HG03565 (cell line): ENCODE measurements around the gene YWHAG.
"Not testable (repeated sequence)": the region's sequence is repeated elsewhere in the genome, so short reads cannot be mapped to it uniquely, and the experiment has no call there.

Experiments used
- ATAC-seq: cut with Tn5 transposase; IDR thresholded peaks from one replicate; pipeline ENCODE4 v1.9.1; 2021; ENCODE audit warnings: mild to moderate bottlenecking, moderate library complexity; ENCODE audit not compliant: unreplicated experiment

Gene YWHAG

GRCh38 chr7:76380623-76380966 is 21.8 kb upstream of the YWHAG start:
- no peak for ATAC-seq

- no peak for ATAC-seq
These were observed 18.6 kb upstream of the YWHAG start for GRCh38 chr7:76377186-76377918.

- no peak for ATAC-seq
These were observed 16.5 kb upstream of the YWHAG start for GRCh38 chr7:76375251-76375650.

- no peak for ATAC-seq
These were observed 14.4 kb upstream of the YWHAG start for GRCh38 chr7:76372984-76373833.

GRCh38 chr7:76371396-76371795 is 12.6 kb upstream of the YWHAG start:
- no peak for ATAC-seq

- ATAC-seq, result no peak
These were observed 10.2 kb upstream of the YWHAG start for GRCh38 chr7:76369018-76369417.

GRCh38 chr7:76368190-76368589 is 9.4 kb upstream of the YWHAG start:
- ATAC-seq, result no peak

GRCh38 chr7:76364198-76364584 is 5.4 kb upstream of the YWHAG start:
- ATAC-seq, result no peak

GRCh38 chr7:76363754-76364153 is 5.0 kb upstream of the YWHAG start:
- ATAC-seq, result not testable (repeated sequence)

- ATAC-seq, result no peak
These were observed 1.3 kb upstream of the YWHAG start for GRCh38 chr7:76359978-76360638.

- ATAC-seq, result peak; percentile 86
These were observed 553 bp upstream of the YWHAG start for GRCh38 chr7:76359111-76359977.

- peak; percentile 14 for ATAC-seq
These were observed 745 bp downstream of the YWHAG start for GRCh38 chr7:76358011-76358480.

GRCh38 chr7:76357475-76358010 is 1.2 kb downstream of the YWHAG start:
- ATAC-seq, result no peak

- ATAC-seq, result no peak
These were observed 2.0 kb downstream of the YWHAG start for GRCh38 chr7:76356823-76357222.

GRCh38 chr7:76356115-76356514 is 2.7 kb downstream of the YWHAG start:
- ATAC-seq, result no peak

GRCh38 chr7:76354981-76355730 is 3.6 kb downstream of the YWHAG start:
- ATAC-seq, result no peak

- ATAC-seq, result no peak
These were observed 4.3 kb downstream of the YWHAG start for GRCh38 chr7:76354516-76354915.

GRCh38 chr7:76353744-76354143 is 5.0 kb downstream of the YWHAG start:
- ATAC-seq, result no peak

- no peak for ATAC-seq
These were observed 6.6 kb downstream of the YWHAG start for GRCh38 chr7:76352193-76352592.

- no peak for ATAC-seq
These were observed 7.4 kb downstream of the YWHAG start for GRCh38 chr7:76351372-76351771.
